ENCODE results near the gene AGTR1.
"Not testable (repeated sequence)": the region's sequence is repeated elsewhere in the genome, so short reads cannot be mapped to it uniquely, and the experiment has no call there.

Gene AGTR1

DNA sequence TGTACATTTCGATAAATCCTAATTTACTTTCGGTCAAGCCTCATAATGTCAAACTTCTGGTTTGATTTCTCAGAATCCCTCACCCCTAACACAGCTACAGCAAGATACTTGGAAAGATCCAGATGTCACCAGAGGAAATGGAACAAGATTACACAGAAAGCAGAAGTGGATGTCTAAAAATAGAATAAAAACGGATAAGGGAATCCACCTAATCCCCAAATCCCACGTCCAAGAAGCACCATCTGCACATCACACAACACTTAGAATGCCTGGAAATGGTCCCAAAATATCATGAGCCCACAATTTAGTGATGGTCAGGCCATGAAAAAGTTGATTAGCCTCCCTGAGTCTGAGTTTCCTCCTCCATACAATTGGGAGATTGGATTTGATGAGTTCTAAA lies 61.7 kb downstream of the AGTR1 start:
- DNase-seq: no peak

DNA sequence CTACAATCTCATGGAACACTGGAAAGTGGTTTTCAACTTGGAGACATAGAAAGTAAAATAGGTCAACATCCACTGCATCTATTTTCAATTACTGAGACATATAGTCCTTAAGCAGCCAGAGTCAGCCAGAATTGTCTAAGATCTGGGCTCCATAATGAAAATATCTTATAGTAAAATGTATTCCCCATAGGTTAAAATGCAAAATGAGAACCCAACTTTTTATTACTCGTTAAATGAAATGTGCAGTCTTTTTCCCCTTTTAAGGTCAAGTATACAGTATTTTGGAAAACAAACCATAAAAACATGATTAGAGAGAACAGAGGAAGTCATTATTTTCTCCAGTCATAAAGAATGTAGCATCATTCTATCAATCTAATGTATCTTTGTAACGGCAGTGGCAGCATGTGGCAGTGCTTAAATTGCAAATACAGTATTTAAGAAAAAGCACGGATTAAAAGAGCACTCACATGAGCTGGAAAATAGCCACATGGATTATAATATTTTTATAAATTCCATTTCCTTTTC lies 65.5 kb downstream of the AGTR1 start:
- DNase-seq: no peak

DNA sequence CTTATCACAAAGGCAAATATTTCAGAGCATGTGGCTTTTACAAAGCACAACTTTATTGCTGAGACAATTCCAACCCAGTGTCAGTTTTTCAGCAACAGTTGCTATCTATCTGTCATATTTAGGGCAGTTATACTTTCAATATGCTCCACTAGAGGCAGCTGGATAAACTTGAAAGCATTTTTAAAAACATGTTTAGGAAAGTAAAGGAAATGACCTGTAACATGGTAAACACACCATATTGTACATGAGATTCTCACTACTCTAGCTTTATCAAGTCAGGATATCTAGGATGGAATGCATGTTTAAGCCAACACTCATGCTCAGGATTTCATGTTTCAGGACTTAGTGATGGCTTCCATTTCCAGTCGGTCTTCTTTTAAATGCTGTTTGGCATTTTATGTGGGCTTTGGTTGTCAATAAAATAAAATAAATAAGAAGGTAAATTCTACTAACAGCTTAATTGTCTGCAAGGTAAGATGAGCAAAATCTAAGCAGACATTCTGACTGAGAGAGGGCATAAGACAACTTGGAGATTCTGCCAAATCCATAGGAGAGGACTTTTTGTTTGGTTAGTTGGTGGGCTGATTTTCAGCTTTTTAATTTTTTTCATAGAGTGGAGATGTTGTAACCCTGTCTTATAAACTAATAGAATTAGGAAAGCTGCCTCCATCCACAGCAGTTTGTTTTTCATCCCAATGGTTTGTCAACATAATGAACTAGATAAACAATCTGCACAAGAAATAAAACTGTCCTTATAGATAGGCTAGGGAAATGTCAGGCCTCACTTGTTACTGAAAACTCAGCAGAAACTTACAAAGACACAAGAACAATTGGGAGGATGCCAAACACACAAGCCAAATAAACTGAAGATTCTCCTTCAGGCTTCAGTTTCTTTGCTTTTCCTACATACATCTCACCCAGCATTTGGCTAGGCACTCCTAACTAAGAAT lies 66.6 kb downstream of the AGTR1 start:
- no peak for DNase-seq

DNA sequence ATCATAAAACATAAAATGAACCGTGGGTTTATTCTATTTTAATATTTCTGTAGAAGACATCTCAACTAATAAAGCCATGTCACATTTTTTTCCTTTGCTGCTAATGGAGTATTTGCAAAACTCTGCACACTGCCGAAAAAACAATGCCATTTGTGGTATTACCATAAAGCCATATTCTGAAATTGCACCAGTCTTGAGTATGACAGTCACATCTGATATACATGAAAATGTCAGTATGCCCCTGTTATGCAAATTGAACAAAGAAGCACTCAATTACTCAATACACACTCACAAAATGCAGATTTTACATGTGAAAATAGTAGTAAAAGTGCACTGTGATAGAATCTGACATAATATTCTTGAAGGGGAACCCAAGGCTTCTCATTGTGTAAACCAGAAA lies 74.7 kb downstream of the AGTR1 start:
- no peak for DNase-seq

DNA sequence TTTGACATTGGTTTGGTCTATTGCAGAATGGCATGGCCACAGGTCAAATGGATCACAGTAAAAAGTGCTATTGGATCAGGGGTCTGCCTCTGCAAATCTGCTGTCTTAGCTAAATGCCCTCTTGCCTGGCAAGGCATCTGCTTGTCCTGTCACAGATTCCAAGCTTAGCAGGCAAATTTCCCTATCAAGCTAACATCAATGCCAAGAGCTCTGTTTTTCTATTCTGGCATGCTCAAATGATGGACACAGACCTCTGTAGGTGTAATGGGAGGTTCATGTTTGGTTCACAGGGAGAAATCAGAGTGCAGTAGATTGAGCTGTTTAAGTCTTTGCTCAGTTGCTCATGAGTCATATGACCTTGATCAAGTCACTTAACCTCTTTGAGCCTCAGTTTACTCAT lies 75.1 kb downstream of the AGTR1 start:
- no peak for DNase-seq

DNA sequence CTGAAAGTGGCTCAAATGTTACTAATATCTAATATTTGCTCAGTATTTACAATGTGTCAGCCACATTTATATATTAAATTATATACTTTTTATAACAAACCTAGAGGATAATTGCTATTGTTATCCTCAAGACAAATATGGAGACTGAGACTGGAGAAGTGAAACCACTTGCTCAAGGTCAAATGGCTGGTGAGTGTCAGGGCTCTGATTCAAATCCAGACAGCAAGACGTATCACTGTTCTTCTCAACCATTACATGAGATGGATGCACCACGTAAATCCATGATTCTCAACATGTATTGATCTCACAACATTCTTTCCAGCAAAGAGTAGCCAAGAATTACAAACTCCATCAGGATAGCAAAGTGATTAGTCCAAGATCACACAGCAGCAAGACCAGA lies 76.1 kb downstream of the AGTR1 start:
- no peak for DNase-seq

DNA sequence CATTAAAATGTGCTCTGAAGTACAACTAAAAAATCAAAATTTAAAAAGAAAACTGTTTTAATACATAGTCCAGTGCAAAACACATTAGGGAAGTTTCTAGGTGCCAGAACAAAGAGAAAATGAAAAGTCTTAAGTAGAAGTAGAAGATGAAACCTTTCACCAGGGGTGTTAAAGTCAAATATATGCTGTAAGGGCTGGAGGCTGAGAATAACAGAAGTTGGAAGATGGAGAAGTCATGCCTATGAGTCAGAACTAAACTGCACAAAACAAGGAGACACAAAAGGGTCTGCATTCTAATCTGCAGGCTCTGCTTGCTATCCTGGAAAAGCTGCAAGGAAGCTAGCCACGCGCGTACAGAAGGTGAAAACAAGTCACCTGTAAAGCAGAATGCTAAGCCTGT lies 81.2 kb downstream of the AGTR1 start:
- DNase-seq: peak; percentile 24 to 57

DNA sequence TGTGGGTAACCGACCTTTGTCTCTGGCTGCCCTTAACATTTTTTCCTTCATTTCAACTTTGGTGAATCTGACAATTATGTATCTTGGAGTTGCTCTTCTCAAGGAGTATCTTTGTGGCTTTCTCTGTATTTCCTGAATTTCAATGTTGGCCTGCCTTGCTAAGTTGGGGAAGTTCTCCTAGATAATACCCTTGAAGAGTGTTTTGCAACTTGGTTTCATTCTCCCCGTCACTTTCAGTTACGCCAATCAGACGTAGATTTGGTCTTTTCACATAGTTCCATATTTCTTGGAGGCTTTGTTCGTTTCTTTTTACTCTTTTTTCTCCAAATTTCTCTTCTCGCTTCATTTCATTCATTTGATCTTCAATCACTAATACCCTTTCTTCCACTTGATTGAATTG lies 87.3 kb downstream of the AGTR1 start:
- peak; percentile 59 to 71 for DNase-seq

DNA sequence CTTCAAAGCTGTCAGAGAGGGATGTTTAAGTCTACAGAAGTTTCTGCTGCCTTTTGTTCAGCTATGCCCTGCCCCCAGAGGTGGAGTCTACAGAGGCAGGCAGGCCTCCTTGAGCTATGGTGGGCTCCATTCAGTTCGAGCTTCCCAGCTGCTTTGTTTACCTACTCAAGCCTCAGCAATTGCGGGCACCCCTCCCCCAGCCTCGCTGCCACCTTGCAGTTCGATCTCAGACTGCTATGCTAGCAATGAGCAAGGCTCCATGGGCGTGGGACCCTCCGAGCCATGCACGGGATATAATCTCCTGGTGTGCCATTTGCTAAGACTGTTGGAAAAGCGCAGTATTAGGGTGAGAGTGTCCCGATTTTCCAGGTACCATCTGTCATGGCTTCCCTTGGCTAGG lies 88.5 kb downstream of the AGTR1 start:
- not testable (repeated sequence) for DNase-seq

DNA sequence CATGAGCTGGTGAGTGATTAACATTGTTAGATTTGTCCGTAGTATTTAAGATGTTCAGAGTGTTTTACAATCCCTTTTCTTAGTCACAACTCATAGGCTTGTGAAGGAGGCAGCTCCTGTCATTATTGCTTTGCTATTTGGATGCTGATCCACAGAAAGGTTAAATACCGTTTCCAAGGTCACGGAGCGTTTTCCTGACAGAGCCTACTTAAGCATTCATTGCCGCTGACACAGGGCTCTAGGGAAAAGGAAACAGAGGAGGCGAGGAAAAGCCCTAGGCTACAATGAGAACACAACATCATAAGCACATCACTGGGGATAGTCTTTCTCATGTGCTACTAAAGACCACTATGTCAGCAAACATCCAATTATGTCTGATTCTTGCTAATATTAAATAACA lies 91.4 kb downstream of the AGTR1 start:
- no peak for DNase-seq

DNA sequence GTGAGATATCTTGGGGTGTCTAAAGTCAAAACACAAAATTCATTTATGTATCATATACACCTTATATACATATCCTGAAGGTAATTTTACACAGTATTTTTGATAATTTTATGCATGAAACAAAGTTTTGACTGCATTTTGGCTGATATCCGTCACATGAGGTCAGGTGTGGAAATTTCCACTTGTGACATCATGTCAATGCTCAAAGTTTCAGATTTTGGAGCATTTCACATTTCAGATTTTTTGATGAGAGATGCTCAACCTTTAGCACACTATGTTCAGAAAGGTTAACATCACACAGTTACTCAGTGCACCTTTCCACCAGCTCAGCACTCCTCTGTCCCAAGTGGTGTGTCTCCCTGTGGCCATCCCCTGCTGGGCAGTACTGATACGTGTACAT lies 92.2 kb downstream of the AGTR1 start:
- no peak for DNase-seq

DNA sequence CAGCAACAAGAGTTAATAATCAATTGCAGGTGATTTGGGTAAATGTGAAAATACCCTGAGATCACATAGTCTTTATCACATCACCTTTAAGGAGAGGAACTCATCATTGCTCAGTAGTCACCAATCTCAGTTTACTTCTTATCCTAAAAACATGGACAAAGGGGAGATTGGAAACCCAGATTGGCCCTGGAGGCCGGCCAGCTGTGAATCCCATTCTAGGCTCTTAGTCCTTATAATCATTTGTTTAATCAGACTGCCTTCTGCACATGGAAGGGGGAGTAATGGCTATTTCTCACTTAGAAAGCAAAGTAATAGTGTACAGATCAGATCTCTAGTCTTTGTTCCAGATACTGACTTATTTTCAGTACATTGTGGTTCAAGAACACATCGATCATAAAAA lies 92.7 kb downstream of the AGTR1 start:
- DNase-seq: no peak

DNA sequence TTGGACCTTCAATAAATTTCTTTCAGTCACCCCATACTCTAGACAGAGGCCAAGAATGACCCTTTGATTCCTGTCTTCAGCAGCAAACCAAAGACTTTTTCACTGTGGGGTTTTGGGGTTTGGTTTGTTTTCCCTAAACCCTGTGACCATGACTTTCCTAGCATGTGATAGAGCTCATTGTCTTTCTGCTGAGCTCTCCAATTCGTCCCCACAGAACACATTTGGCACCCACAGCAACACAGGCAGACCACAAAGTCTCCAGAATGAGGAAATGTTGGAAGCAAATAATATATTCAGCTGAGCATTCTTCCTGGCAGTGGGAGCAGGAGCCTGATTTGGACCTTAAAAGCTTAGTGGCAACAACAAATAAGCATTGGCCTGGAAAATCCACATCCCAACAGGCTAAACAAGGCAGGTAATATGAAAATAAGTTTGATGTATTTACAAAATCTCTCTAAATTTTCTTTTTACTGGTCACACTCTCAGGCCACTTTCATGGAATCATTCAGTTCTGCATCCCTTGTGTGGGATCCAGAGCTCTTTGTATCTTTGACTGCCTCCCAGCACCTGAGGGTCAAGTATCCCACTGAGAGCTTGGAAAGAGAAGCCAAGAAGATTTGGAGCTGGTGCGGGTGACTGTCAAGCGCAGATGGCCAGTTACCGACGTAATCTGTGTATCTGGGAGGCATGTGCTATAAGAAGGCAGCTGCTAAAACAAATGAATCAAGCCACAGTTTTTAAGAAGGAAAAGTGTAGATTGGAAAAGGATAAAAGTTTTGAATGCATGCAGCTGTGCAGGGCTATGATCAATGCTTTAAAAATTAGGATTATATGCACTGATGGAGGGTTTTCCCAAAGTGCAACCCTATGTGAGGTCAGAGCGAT lies 93.4 kb downstream of the AGTR1 start:
- peak in 1 of 2 experiments; percentile 22 for DNase-seq

DNA sequence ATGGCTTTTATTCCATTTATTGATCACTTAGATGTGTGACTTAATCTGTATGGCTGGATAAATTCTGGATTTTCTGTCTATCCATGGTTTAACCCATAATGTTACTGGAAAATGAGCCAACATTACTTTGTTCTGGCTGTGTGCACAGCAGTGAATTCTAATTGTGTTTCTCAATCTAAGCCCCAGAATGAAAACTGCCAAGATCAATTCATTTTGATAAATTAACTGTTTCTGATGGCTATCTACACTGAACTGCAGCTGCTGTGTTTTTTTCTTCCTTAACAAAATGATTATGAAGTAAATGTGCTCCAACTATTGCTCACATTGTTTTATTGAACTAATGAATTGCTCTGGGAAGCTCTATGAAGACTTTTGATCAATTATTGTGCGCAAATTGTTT lies 94.2 kb downstream of the AGTR1 start:
- DNase-seq: no peak

DNA sequence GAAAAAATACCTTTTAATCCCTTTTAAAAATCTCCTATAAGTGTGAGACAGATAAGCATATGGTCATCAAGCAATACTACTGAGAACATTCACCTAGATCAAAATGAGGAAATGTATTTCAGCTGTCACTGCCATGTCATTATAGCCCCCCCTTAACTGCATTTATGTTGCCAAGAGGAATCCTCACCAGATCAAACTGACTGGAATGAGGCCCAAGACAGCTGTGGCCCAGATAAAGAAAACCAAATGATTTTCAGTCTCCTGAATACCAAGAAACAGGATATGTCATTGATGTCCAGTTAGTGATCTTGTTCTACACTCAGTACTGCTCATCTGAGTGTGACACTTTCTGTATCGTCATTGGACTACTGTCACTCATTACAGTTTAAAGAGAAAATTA lies 94.8 kb downstream of the AGTR1 start:
- no peak for DNase-seq
